Endothelial cell of umbilical vein (primary cell): Measurements from ENCODE around the gene RNF11. TPM values are rescaled to one million over a fixed set of nuclear protein-coding genes. Genes with fewer than 3 reads are reported as not detected.

Experiments used
- BruUV-seq: library from RNA; stranded (reverse); fragments of 400-500 nt; replicated peaks from 2 replicates; lab custom pipeline; 2021; lab: Mats Ljungman, UMichigan
- CTCF ChIA-PET: fragments of 300-600, 350-600 bp; sonication (Branson Sonifier 250); formaldehyde crosslinking; loops from one replicate; lab custom pipeline; 2021; ENCODE audit warnings: antibody characterized with exemption, inconsistent platforms; lab: Charles Lee
- POLR2A ChIA-PET: fragments of 300-600, 350-600 bp; sonication (Branson Sonifier 250); formaldehyde crosslinking; loops from one replicate; lab custom pipeline; 2021; ENCODE audit warnings: antibody characterized with exemption, inconsistent platforms; lab: Charles Lee
- DNase-seq: peaks from one replicate; pipeline ENCODE4 v3.0.0-alpha.2; 2011; ENCODE audit warnings: low read depth, low spot score
- FAIRE-seq: peaks from 2 replicates; lab custom pipeline; 2011; peaks lifted over from hg19 to GRCh38; lab: Jason Lieb, UNC
- H2AFZ ChIP-seq: 2 replicates; pipeline ENCODE4 v1.6.0; 2012; ENCODE audit warnings: low read depth, low read length, control low read depth, inconsistent platforms
- H3K27ac ChIP-seq: 2 replicates; pipeline ENCODE4 v1.5.1; 2011; ENCODE audit warnings: low read depth, mild to moderate bottlenecking, control low read depth, low read length, moderate library complexity; ENCODE audit not compliant: insufficient read depth
- H3K27me3 ChIP-seq, 2 experiments: 2 replicates each; pipeline versions ENCODE4 v1.6.0 to v1.6.1; 2011; ENCODE audit warnings: low read length in 2 of 2, mixed read lengths in 1 of 2; ENCODE audit not compliant: control insufficient read depth in 2 of 2, insufficient read depth in 2 of 2
- H3K36me3 ChIP-seq, 2 experiments: 2 replicates in 1 of 2; 3 replicates in 1 of 2; pipeline ENCODE4 v1.5.1; 2011; ENCODE audit warnings: low read length in 2 of 2, mild to moderate bottlenecking in 1 of 2, moderate library complexity in 1 of 2; ENCODE audit not compliant: control insufficient read depth in 2 of 2, insufficient read depth in 2 of 2; ENCODE audit errors: extremely low read depth in 1 of 2
- H3K4me1 ChIP-seq: 3 replicates; pipeline ENCODE4 v1.5.1; 2011; ENCODE audit warnings: mild to moderate bottlenecking, low read length; ENCODE audit not compliant: control insufficient read depth, insufficient read depth; ENCODE audit errors: extremely low read depth
- H3K4me2 ChIP-seq: 2 replicates; pipeline ENCODE4 v1.6.1; 2011; ENCODE audit warnings: low read length, control low read depth, mixed read lengths; ENCODE audit not compliant: insufficient read depth
- H3K4me3 ChIP-seq, 3 experiments: fragments of 200-600 bp in 1 of 3; sonication (generic), shearing (Covaris generic) in 1 of 3; replicated peaks in 1 of 3; 2 replicates each; pipeline ENCODE4 v1.5.1; 2011 to 2016; ENCODE audit warnings: control low read depth in 3 of 3, low read length in 3 of 3, mild to moderate bottlenecking in 2 of 3, inconsistent platforms in 1 of 3, low read depth in 1 of 3, moderate library complexity in 1 of 3; ENCODE audit not compliant: insufficient read depth in 1 of 3
- H3K79me2 ChIP-seq: 2 replicates; pipeline ENCODE4 v1.6.0; 2012; ENCODE audit warnings: low read length, inconsistent platforms; ENCODE audit not compliant: control insufficient read depth, insufficient read depth
- H3K9ac ChIP-seq: replicated peaks from 2 replicates; pipeline ENCODE3; 2011; ENCODE audit warnings: low read length, control low read depth; ENCODE audit not compliant: insufficient read depth; ENCODE audit errors: extremely low read depth
- H3K9me1 ChIP-seq: replicated peaks from 3 replicates; pipeline ENCODE4 v1.6.0; 2011; ENCODE audit warnings: mild to moderate bottlenecking, low read length; ENCODE audit not compliant: control insufficient read depth, insufficient read depth; ENCODE audit errors: extremely low read depth
- H3K9me3 ChIP-seq: replicated peaks from 2 replicates; pipeline ENCODE4 v1.5.1; 2012; ENCODE audit warnings: low read length, inconsistent platforms; ENCODE audit not compliant: control insufficient read depth, insufficient read depth
- H4K20me1 ChIP-seq: replicated peaks from 2 replicates; pipeline ENCODE3; 2011; ENCODE audit warnings: mild to moderate bottlenecking, low read length; ENCODE audit not compliant: control insufficient read depth, insufficient read depth; ENCODE audit errors: extremely low read depth
- CTCF ChIP-seq, 2 donors: IDR thresholded peaks; 1 replicate in 1 of 2; 2 replicates in 1 of 2; pipeline ENCODE4 v1.5.1; 2011; ENCODE audit warnings: low read length in 2 of 2, mild to moderate bottlenecking in 2 of 2, moderate library complexity in 2 of 2, control low read depth in 1 of 2, inconsistent platforms in 1 of 2, low read depth in 1 of 2; ENCODE audit not compliant: insufficient read depth in 1 of 2; ENCODE audit errors: extremely low read depth in 1 of 2
- EZH2 ChIP-seq: IDR thresholded peaks from 2 replicates; pipeline ENCODE4 v1.6.1; 2012; ENCODE audit warnings: borderline replicate concordance, low read depth, mild to moderate bottlenecking, moderate library complexity, low read length, inconsistent platforms; ENCODE audit not compliant: severe bottlenecking
- FOS ChIP-seq: IDR thresholded peaks from 2 replicates; pipeline ENCODE4 v1.6.1; 2011; ENCODE audit warnings: mild to moderate bottlenecking, low read length, moderate library complexity, borderline replicate concordance; ENCODE audit not compliant: insufficient read depth
- GATA2 ChIP-seq: IDR thresholded peaks from 2 replicates; pipeline ENCODE4 v1.7.0; 2011; ENCODE audit warnings: low read depth, mild to moderate bottlenecking, moderate library complexity, mixed read lengths, low read length; ENCODE audit not compliant: insufficient read length, insufficient read depth
- JUN ChIP-seq: IDR thresholded peaks from 2 replicates; pipeline ENCODE4 v1.6.1; 2011; ENCODE audit warnings: borderline replicate concordance, low read depth; ENCODE audit not compliant: insufficient read length, insufficient read depth
- MAX ChIP-seq: IDR thresholded peaks from 2 replicates; pipeline ENCODE4 v1.6.1; 2011; ENCODE audit not compliant: insufficient read depth, insufficient read length
- MYC ChIP-seq: IDR thresholded peaks from one replicate; pipeline ENCODE4 v1.6.1; 2011; ENCODE audit warnings: mild to moderate bottlenecking, low read depth, low read length
- POLR2A ChIP-seq: IDR thresholded peaks from 2 replicates; pipeline ENCODE4 v1.6.1; 2012; ENCODE audit warnings: low read depth, mild to moderate bottlenecking, control low read depth, low read length
- POLR2AphosphoS5 ChIP-seq: IDR thresholded peaks from 2 replicates; pipeline ENCODE4 v1.6.1; 2012; ENCODE audit warnings: low read depth, mild to moderate bottlenecking, control low read depth, low read length, moderate library complexity; ENCODE audit not compliant: insufficient read depth
- dilution Hi-C: fragments of 300-500 bp; cut with MboI; formaldehyde crosslinking; loops from one replicate; pipeline ENCODE4 v1.15.0; 2019; ENCODE audit warnings: low sequenced_read_pairs; ENCODE audit not compliant: extremely low pct_ligation_motif_present
- intact Hi-C: fragments of 100-400 bp; cut with micrococcal nuclease; formaldehyde crosslinking; loops from one replicate; pipeline ENCODE4 v1.10.0; 2022
- polyA plus RNA-seq, 4 experiments: library from polyadenylated mRNA; depleted of rRNA in 3 of 4; stranded (reverse) in 3 of 4; unstranded in 1 of 4; fragments of >200 nt; gene quantifications; 2 replicates each; pipeline versions ENCODE4 v1.2.1 to v1.2.3, GENCODE V29; 2011 to 2012; ENCODE audit warnings: missing spikeins in 1 of 4
- total RNA-seq: library from RNA; stranded (reverse); gene quantifications from 2 replicates; pipeline ENCODE4 v1.2.3, GENCODE V29; 2021

The RNF11 gene
- total and polyA plus RNA-seq, 2 donors (not counting 3 experiments of a cell fraction or from before 2014, with no cell fraction given), result 75.2 to 82.9 TPM

- H3K4me1 ChIP-seq, result peaks cover 28% of the 10 kb centered on the region
- no peaks in the 10 kb centered on the region for H3K9me1 ChIP-seq
- intact Hi-C loops (no loop called here), dilution Hi-C loops (no loop called here)
- no peaks in the 10 kb centered on the region for H4K20me1 ChIP-seq
- FAIRE-seq (no peak), DNase-seq (no peak)
- H3K4me3 ChIP-seq, result no peak overlapping the region
- H3K9ac ChIP-seq, result no peak overlapping the region
- no peak overlapping the region for H3K27ac ChIP-seq
- H3K4me2 ChIP-seq, result no peak overlapping the region
- H3K79me2 ChIP-seq, result no peaks in the 10 kb centered on the region
- CTCF ChIA-PET, result interaction anchor here (0.7 to 2.7 kb wide), 4 partner anchors 10 to 532 kb away, joined by 3 to 11 read pairs (median 4); no protein-coding TSS in a partner anchor
- H3K27me3 ChIP-seq, result no peaks in the 10 kb centered on the region
- no peaks in the 10 kb centered on the region for H3K36me3 ChIP-seq
- TF ChIP-seq MAX (no peak), GATA2 (no peak), MYC (no peak), POLR2A (no peak), FOS (no peak), EZH2 (no peak), CTCF (IDR thresholded peaks at IDR 0.05; ENCODE audit: extremely low read depth in 1 of 2, insufficient read depth in 1 of 2, low read depth in 1 of 2, low read length in 2 of 2) (no peak), JUN (no peak), POLR2AphosphoS5 (no peak)
- BruUV-seq, result no TSS peak
- POLR2A ChIA-PET, result no interaction called here
- no peak overlapping the region for H2AFZ ChIP-seq
- H3K9me3 ChIP-seq, result no peaks in the 10 kb centered on the region
These were observed 70.9 kb downstream of the RNF11 start for GRCh38 chr1:51306950-51307349.
